NCI-H2081 (cell line): ENCODE data around the gene UQCC5.

Experiments used
- DNase-seq, 2 experiments: peaks; one replicate each; lab custom pipeline; 2025; lab: John Stamatoyannopoulos, UW

UQCC5 gene

GRCh38 chr3:52570076-52570475 is 33.7 kb downstream of the UQCC5 start:
- no peak for DNase-seq

DNA sequence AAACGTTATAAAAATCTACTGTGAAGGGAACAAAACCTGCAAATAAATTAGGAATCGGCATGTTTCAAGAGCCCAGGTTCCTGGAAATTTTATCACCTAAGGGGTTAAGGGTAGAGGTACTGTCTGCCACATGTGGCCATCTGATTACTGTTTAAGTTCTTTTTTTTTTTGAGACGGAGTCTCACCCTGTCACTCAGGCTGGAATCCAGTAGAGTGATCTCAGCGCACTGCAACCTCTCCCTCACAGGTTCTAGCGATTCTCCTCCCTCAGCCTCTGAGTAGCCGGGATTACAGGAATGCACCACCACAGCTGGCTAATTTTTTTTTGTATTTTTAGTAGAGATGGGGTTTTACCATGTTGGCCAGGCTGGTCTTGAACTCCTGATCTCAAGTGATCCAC is 35.8 kb downstream of the UQCC5 start:
- DNase-seq = no peak

DNA sequence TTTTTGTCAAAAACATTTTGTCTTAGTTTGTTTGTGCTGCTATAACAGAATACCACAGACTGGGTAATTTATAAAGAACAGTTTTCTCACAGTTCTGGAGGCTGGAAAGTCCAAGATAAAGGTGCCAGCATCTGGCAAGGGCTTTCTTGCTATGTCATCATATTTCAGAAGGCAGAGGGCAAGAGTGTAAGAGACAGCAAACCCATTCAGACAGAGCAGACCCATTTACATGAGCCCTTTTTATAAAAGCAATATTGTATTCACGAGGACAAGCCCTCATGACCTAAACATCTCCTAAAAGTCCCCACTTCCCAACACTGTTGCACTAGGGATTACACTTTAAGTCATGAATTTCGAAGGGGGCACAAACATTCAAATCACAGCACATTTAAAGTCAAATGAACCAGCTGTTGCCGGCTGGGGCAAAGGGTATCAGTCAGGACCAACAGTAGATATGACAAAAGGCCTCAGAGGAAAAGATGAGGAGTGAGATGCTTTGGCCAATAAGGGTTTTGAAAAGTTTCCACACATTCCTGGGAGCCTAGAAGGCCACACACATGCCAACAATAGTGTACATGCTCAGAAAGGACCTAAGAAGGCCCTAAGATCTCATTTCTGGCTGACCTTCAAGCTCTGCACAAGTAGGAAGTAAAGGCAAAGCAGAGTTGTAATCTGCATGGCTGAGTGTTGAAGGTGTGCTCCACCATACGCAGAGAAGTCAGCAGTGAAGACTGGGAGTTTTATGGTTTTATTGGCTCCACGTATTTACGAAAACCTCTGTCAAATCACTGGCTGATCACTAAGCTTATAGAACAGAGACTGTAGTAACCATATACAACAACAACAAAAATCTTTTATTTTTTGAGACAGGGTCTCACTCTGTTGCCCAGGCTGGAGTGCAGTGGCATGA is 37.9 kb downstream of the UQCC5 start:
- no peak for DNase-seq
